WERI-Rb-1 (cell line): ENCODE data around the gene FAM47E.

ENCODE experiments used
- DNase-seq: peaks from one replicate; pipeline ENCODE4 v3.0.0-alpha.2; 2020
- H3K27ac ChIP-seq: fragments of 250-450 bp; sonication (Bioruptor Pico); 2 replicates; pipeline ENCODE4 v1.5.1; 2020; ENCODE audit warnings: mild to moderate bottlenecking, moderate library complexity
- H3K27me3 ChIP-seq: fragments of 250-450 bp; sonication (Bioruptor Pico); 2 replicates; pipeline ENCODE4 v1.5.1; 2021; ENCODE audit warnings: mild to moderate bottlenecking, low read depth, moderate library complexity; ENCODE audit not compliant: insufficient read depth, severe bottlenecking
- H3K36me3 ChIP-seq: fragments of 250-450 bp; sonication (Bioruptor Pico); 2 replicates; pipeline ENCODE4 v1.5.1; 2020; ENCODE audit warnings: mild to moderate bottlenecking, moderate library complexity
- H3K4me3 ChIP-seq: 2 replicates; pipeline ENCODE4 v1.5.1; 2011; ENCODE audit warnings: low read depth, mild to moderate bottlenecking, control low read depth, low read length
- H3K9me3 ChIP-seq: fragments of 250-450 bp; sonication (Bioruptor Pico); 2 replicates; pipeline ENCODE4 v1.5.1; 2021; ENCODE audit warnings: mild to moderate bottlenecking, moderate library complexity; ENCODE audit not compliant: severe bottlenecking
- TF ChIP-seq, protein P1 (sequence below): IDR thresholded peaks from 2 replicates; pipeline ENCODE4 v1.5.1; 2011; ENCODE audit warnings: low read depth, mild to moderate bottlenecking, control low read depth, inconsistent platforms, low read length

The FAM47E gene

DNA sequence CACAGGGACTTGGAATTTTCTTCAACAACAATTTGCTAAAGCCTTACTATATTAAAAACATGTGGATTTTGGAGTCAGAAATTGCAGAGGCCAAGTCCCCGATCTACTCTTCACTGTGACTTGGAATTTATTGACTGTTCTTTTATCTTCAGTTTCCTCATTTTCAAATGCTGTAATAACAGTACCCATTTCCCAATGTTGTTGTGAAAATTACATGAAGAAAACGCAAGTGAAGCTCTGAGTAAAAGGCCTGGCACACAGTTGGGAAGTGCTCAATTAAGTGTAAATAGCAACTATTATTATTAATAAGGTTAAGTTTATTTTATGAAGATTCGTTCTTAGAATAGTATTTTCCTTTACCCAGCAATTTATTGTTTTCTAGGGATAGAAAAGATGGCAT, 70.7 kb downstream of the FAM47E start:
- peaks cover 6% of the 10 kb centered on the region for H3K9me3 ChIP-seq
- no peaks in the 10 kb centered on the region for H3K27me3 ChIP-seq
- no peak overlapping the region for H3K27ac ChIP-seq
- H3K4me3 ChIP-seq: no peak overlapping the region
- no peak for DNase-seq
- no peaks in the 10 kb centered on the region for H3K36me3 ChIP-seq
- TF ChIP-seq, protein P1, sequence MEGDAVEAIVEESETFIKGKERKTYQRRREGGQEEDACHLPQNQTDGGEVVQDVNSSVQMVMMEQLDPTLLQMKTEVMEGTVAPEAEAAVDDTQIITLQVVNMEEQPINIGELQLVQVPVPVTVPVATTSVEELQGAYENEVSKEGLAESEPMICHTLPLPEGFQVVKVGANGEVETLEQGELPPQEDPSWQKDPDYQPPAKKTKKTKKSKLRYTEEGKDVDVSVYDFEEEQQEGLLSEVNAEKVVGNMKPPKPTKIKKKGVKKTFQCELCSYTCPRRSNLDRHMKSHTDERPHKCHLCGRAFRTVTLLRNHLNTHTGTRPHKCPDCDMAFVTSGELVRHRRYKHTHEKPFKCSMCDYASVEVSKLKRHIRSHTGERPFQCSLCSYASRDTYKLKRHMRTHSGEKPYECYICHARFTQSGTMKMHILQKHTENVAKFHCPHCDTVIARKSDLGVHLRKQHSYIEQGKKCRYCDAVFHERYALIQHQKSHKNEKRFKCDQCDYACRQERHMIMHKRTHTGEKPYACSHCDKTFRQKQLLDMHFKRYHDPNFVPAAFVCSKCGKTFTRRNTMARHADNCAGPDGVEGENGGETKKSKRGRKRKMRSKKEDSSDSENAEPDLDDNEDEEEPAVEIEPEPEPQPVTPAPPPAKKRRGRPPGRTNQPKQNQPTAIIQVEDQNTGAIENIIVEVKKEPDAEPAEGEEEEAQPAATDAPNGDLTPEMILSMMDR: no peak

DNA sequence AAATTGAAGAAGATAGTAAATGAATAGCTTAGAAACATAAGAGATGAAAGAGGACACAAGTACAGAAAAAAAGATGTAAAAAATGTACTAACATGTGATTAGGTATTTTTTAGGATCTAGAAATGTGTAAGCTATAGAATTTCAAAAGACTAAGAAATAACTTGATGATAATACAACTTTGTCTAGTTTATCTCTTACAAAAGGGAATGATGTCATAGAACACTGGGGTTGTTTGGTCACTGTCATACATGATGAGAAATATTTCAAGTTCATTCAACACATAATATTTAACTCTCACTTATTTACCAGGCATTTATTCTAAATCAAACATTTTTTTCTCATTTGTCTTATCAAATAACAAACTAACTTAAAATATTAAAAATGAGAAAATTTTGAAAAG, 73.6 kb downstream of the FAM47E start:
- Histone ChIP-seq H3K36me3 (no peaks in the 10 kb centered on the region), H3K27me3 (no peaks in the 10 kb centered on the region), H3K27ac (no peak overlapping the region), H3K4me3 (no peak overlapping the region), H3K9me3 (peaks cover 4% of the 10 kb centered on the region)
- no peak for DNase-seq
- TF ChIP-seq, protein P1: no peak

DNA sequence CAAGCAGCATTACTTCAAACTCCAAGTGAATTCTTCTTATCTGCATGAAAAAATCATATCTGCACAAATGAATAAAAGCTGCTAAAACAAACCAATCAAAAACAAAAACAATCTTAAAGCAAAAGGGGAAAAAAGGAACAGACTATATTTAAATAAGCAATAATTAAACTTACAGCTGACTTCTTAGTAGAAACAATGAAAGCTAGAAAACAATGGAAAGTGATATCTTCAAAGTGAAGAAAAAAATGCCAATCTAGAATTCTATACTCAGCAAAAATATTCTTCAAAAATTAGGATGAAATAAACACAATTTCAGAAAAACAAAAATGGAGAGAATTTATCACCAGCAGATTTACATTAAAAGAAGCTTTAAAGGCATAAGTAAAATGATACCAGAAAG, 75.0 kb downstream of the FAM47E start:
- Histone ChIP-seq H3K36me3 (no peaks in the 10 kb centered on the region), H3K4me3 (no peak overlapping the region), H3K9me3 (no peaks in the 10 kb centered on the region), H3K27me3 (no peaks in the 10 kb centered on the region), H3K27ac (no peak overlapping the region)
- TF ChIP-seq, protein P1: no peak
- DNase-seq: no peak
